ENCODE results near the gene CMTM3.
"Not testable (repeated sequence)": the region's sequence is repeated elsewhere in the genome, so short reads cannot be mapped to it uniquely, and the experiment has no call there.

CMTM3 gene

GRCh38 chr16:66637806-66638205, 33.3 kb downstream of the CMTM3 start:
- DNase-seq: no peak

DNA sequence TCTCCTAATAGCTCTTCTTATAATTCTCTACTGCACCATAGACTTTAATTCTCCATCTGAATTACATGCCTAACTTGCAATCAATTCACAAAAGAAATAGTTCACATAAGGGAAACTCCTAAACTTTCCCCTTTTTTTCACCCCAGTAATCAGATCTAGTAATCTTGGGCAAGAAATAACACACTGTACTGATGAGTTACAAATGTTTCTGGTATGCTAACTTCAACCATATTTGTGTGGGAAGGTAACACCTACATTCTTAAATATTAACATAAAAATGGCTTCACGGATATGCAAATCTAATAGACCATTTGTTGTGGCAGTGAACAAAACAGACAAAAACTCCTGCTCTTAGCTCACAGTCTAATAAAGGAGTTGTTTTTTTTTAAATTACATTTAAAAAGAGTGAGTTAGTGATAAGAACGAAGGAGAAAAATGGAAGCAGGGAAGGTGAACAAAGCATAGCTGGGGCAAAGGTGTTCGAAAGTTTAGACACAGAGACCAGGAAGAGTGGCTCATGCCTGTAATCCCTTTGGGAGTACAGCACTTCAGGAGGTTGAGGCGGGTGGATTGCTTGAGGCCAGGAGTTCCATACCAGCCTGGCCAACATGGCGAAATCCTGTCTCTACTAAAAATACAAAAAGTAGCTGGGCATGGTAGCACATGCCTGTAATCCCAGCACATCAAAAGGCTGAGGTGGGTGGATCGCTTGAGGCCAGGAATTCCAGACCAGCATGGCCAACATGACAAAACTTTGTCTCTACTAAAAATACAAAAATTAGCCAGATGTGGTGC, 34.8 kb downstream of the CMTM3 start:
- DNase-seq: peak; percentile 30

DNA sequence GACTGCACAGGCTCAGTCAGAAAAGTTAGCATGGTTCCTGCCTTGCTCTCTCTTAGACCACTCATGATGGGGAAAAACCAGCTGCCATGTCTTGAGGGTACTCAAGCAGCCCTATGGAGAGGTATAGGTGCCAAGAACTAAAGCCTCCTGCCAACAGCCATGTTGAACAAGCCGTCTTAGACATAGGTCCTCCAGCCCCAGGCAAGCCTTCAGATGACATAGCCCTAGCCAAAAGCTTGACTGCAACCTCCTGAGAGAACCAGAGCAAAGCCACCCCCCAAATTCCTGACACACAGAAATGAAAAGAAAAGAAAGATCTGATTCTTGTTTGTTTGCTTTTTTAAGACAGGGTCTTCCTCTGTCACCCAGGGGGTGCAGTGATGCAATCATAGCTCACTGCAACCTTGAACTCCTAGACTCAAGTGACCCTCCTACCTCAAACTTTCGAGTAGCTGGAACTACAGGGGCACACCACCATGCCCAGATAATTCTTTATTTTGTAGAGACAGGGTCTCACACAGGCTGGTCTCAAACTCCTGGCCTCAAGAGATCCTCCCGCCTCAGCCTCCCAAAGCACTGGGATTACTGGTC, 36.3 kb downstream of the CMTM3 start:
- DNase-seq: no peak

DNA sequence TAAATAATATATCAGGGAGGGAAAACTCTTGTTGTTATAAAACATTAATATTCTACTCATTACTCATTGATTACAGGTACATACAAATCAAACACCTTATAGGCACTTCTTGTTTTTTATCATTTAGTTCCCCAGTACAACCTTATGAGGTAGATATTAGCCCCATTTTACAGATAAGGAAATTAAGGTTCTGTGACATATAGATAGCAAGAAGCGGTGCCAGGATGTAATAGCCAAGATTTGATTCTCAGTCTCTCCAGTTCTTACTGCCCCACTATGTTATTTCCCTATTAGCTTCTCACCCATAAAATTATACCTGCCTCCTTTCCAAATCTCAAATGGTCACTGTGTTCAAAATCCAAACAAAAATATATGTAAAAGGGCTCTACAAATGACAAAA, 36.9 kb downstream of the CMTM3 start:
- no peak for DNase-seq

GRCh38 chr16:66647866-66648265, 43.4 kb downstream of the CMTM3 start:
- no peak for DNase-seq

DNA sequence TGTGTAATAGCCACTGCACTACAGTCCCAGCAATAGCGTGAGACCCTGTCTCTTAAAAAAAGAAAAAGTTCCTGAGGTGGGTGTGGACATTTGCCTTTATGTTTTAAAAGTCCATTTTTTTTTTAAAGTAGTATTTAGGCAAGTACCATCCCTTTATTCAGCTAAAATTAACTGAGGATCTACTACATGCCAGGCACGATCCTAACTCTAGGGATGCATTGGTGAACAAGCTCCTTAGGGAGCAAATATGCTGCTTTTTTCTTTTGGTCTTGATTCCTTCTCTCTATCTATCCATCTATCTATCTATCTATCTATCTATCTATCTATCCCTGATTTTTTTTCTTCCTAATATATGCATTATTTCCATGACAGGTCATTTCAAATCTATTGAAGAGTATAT, 44.7 kb downstream of the CMTM3 start:
- no peak for DNase-seq

- DNase-seq: no peak
Observed at GRCh38 chr16:66649636-66650205, 45.2 kb downstream of the CMTM3 start.

- DNase-seq: peak; percentile 77
Observed at GRCh38 chr16:66650707-66651473, 46.4 kb downstream of the CMTM3 start.

DNA sequence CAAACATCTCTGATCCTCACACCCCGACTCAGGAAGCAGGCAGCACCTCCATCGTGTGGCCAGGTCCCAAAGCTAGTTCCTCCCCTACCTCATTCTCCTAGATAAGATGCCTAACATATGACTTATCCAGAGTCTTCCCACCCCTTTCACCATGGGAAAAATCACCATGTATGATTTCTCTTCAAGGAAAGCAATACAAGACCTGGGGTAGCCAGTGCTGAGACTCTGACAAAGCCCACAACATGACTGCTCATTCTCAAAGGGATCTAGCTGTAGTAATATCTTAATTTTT, 46.9 kb downstream of the CMTM3 start:
- no peak for DNase-seq

- peak; percentile 40 for DNase-seq
Observed at GRCh38 chr16:66651965-66652364, 47.5 kb downstream of the CMTM3 start.

GRCh38 chr16:66652661-66653360, 48.3 kb downstream of the CMTM3 start:
- peak; percentile 32 for DNase-seq

- DNase-seq: peak; percentile 60
Observed at GRCh38 chr16:66653581-66654350, 49.3 kb downstream of the CMTM3 start.

DNA sequence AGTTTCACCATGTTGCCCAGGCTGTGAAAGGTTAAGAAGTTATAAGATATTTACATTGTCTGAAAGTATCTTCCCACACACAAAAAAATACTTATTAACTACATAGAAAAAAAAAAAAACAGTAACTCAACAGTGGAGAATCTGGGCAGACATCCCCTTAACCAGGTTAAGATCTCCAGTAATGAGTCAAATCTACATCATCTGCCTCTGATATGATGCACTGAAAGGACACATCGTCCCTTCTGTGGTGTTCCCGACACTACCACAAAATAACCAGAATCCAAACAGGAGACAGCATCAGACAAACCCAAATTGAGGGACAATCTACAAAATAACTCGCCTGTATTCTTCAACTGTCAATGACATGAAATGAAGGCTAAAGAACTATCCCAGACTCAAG, 52.0 kb downstream of the CMTM3 start:
- DNase-seq: no peak

DNA sequence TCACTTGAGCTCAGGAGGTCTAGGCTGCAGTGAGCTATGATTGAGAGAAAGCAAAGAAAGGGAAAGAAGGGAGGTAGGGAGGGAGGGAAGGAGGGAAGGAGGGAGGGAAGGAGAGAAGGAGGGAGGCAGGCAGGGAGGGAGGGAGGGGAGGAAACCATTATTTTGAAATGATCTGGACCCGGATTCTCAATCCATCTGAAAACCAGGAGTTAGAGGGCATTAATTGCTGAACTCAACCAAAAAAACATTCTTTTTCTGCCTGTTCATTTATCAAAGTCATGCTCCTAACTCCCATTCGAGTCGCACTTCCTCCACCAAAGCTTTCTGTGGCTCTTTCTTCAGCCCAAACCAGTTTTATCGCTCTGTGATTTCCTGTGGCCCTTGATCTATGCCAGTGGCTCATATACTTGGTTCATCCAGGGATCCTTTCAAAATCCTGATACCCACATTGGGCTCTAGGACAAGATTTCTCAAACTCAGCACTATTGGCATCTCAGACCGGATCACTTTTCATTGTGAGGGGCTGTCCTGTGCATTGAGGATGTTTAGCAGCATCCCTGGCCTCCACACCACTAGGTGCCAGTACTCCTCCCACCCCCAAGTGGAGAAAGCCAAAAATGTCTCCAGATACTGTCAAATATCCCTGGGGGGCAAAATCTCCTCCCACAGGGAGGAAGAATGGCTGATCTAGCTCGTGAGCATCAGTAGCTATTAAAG, 53.8 kb downstream of the CMTM3 start:
- no peak for DNase-seq

GRCh38 chr16:66658860-66659190, 54.3 kb downstream of the CMTM3 start:
- no peak for DNase-seq

- DNase-seq: peak; percentile 54
Observed at GRCh38 chr16:66660422-66661209, 56.1 kb downstream of the CMTM3 start.

GRCh38 chr16:66661210-66661560, 56.7 kb downstream of the CMTM3 start:
- no peak for DNase-seq

DNA sequence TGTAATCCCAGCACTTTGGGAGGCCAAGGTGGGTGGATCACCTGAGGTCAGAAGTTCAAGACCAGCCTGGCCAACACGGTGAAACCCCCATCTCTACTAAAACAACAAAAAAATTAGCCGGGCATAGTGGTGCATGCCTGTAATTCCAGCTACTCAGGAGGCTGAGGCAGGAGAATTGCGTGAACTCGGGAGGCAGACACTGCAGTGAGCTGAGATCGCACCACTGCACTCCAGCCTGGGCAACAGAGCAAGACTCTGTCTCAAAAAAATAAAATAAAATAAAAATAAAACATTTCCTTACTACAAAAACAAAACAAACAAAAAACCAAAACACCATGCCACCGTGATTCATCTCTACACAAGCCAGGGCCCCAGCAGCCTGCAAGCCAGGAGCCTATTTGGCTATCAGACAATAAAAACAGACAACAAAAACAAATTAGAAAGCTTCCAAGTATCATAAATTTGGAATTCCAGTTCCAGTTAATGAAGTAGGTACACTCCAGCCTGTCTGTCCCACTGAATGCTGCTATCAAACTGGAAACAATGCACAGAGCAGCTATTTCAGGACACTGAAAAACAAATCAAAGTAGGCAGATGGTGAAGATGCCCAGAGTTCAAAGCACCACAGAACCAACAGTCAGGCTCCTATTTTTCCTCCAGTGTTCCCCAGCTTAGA, 57.3 kb downstream of the CMTM3 start:
- DNase-seq: not testable (repeated sequence)

GRCh38 chr16:66662445-66663194, 58.1 kb downstream of the CMTM3 start:
- DNase-seq: peak; percentile 34
